ENCODE measurements around the gene GPM6B.

DNA sequence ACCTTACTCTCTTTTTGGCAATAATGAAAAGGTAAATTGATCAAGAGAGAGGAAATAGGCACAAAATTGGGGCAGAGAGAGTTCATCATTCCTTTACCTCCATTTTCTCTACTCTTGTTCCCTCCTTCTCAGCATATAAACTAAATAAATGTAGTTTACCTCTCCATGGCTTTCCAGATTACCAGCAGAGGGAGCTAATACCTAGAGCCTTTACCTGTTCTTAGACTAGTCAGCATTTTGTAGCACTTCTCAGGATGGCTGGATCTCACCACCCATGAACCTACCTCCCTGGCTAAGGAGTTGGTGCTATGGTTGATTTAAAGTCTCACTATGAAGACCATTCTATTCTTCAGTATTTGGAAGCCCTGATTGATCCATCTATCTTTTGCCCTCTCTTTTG, 66.7 kb downstream of the GPM6B start:
- TF ChIP-seq, protein P1, sequence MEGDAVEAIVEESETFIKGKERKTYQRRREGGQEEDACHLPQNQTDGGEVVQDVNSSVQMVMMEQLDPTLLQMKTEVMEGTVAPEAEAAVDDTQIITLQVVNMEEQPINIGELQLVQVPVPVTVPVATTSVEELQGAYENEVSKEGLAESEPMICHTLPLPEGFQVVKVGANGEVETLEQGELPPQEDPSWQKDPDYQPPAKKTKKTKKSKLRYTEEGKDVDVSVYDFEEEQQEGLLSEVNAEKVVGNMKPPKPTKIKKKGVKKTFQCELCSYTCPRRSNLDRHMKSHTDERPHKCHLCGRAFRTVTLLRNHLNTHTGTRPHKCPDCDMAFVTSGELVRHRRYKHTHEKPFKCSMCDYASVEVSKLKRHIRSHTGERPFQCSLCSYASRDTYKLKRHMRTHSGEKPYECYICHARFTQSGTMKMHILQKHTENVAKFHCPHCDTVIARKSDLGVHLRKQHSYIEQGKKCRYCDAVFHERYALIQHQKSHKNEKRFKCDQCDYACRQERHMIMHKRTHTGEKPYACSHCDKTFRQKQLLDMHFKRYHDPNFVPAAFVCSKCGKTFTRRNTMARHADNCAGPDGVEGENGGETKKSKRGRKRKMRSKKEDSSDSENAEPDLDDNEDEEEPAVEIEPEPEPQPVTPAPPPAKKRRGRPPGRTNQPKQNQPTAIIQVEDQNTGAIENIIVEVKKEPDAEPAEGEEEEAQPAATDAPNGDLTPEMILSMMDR (IDR thresholded peaks at IDR 0.05): peak; percentile 25 to 53 (median 49)
- no peak for TF ChIP-seq POLR2A (IDR thresholded peaks at IDR 0.05)
